Mesothelial cell of epicardium (in vitro differentiated cells): ENCODE data around the gene MAP1LC3B2. TPM values are rescaled to one million over a fixed set of nuclear protein-coding genes. Genes with fewer than 3 reads are reported as not detected.
A peak's percentile ranks its signal among the peaks of the same experiment; 100 is the strongest.
"Not testable (repeated sequence)": the region's sequence is repeated elsewhere in the genome, so short reads cannot be mapped to it uniquely, and the experiment has no call there.

Experiments used
- DNase-seq, 2 experiments: peaks; one replicate each; pipeline ENCODE4 v3.0.0; 2021; ENCODE audit warnings: low spot score in 2 of 2; ENCODE audit not compliant: unreplicated experiment in 2 of 2
- H3K27ac Mint-ChIP-seq: 2 replicates; pipeline ENCODE4 v1.8.0; 2021; ENCODE audit warnings: mixed read lengths
- H3K27me3 Mint-ChIP-seq: 2 replicates; pipeline ENCODE4 v1.8.0; 2021; ENCODE audit warnings: low read depth, mixed read lengths
- H3K36me3 Mint-ChIP-seq: 2 replicates; pipeline ENCODE4 v1.8.0; 2021; ENCODE audit warnings: mixed read lengths
- H3K4me1 Mint-ChIP-seq: 2 replicates; pipeline ENCODE4 v1.8.0; 2021; ENCODE audit warnings: mixed read lengths
- H3K4me3 Mint-ChIP-seq: 2 replicates; pipeline ENCODE4 v1.8.0; 2021; ENCODE audit warnings: mild to moderate bottlenecking, moderate library complexity, mixed read lengths
- H3K9me3 Mint-ChIP-seq: 2 replicates; pipeline ENCODE4 v1.8.0; 2021; ENCODE audit warnings: mixed read lengths
- total RNA-seq: library from RNA; stranded (reverse); gene quantifications from 3 replicates; pipeline ENCODE4 v1.2.1, GENCODE V29; 2021
- TF ChIP-seq, protein P1 (sequence below): fragments of 200-600 bp; sonication (generic); IDR thresholded peaks from one replicate; pipeline ENCODE4 v1.5.0; 2021; ENCODE audit warnings: antibody characterized with exemption; ENCODE audit not compliant: unreplicated experiment

Gene MAP1LC3B2
- total RNA-seq, 1 donor from 2014 or later: 4.5 TPM

GRCh38 chr12:116571089-116571488, 11.9 kb downstream of the MAP1LC3B2 start:
- H3K4me1 Mint-ChIP-seq: no peaks in the 10 kb centered on the region
- no peak for DNase-seq
- H3K27ac Mint-ChIP-seq: no peak overlapping the region
- H3K9me3 Mint-ChIP-seq: peaks cover 7% of the 10 kb centered on the region
- H3K4me3 Mint-ChIP-seq: no peak overlapping the region
- TF ChIP-seq, protein P1, sequence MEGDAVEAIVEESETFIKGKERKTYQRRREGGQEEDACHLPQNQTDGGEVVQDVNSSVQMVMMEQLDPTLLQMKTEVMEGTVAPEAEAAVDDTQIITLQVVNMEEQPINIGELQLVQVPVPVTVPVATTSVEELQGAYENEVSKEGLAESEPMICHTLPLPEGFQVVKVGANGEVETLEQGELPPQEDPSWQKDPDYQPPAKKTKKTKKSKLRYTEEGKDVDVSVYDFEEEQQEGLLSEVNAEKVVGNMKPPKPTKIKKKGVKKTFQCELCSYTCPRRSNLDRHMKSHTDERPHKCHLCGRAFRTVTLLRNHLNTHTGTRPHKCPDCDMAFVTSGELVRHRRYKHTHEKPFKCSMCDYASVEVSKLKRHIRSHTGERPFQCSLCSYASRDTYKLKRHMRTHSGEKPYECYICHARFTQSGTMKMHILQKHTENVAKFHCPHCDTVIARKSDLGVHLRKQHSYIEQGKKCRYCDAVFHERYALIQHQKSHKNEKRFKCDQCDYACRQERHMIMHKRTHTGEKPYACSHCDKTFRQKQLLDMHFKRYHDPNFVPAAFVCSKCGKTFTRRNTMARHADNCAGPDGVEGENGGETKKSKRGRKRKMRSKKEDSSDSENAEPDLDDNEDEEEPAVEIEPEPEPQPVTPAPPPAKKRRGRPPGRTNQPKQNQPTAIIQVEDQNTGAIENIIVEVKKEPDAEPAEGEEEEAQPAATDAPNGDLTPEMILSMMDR: no peak
- H3K36me3 Mint-ChIP-seq: no peaks in the 10 kb centered on the region
- no peaks in the 10 kb centered on the region for H3K27me3 Mint-ChIP-seq

DNA sequence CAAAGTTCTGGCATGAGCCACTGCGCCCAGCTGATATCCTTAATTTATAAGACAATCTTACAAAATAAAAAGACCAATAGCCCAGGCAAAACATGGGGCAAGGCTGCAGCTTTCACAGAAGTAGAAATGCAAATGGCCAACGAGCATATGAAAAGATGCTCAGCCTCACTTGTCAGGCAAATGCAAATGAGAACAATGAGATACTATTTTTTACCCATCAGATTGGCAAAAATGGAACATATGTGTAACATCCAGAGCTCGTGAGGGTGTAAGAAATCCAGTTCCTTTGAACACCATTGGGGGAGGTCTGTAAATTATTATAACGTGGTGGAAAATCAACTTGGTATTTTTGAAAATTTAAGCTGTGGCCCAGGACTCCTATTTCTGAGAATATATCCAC, 14.6 kb downstream of the MAP1LC3B2 start:
- TF ChIP-seq, protein P1: no peak
- H3K36me3 Mint-ChIP-seq: no peaks in the 10 kb centered on the region
- DNase-seq: no peak
- no peak overlapping the region for H3K4me3 Mint-ChIP-seq
- H3K27ac Mint-ChIP-seq: no peak overlapping the region
- no peaks in the 10 kb centered on the region for H3K27me3 Mint-ChIP-seq
- no peaks in the 10 kb centered on the region for H3K4me1 Mint-ChIP-seq
- H3K9me3 Mint-ChIP-seq: peaks cover 7% of the 10 kb centered on the region

- not testable (repeated sequence) for H3K36me3 Mint-ChIP-seq, H3K9me3 Mint-ChIP-seq, H3K27me3 Mint-ChIP-seq, H3K27ac Mint-ChIP-seq, DNase-seq, H3K4me1 Mint-ChIP-seq, H3K4me3 Mint-ChIP-seq
These were observed 16.6 kb downstream of the MAP1LC3B2 start for GRCh38 chr12:116575754-116576153.

DNA sequence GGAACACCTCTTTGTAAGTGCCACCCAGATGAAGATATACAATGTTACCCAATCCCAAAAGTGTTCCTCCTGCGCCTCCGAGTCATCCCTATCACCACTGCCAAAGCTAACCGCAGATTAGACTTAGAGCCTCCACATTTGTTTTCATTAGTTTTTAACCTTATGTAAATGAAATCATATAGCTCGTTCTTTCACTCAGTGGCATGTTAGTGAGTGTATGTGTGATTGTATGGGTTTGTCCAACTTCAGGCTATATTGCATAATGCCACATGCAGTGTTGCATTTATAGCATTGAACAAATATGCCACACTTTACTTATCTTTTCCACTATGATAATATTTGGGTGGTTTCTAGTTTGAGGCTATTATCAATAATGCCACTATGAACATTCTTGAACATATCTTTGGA, 18.0 kb downstream of the MAP1LC3B2 start:
- Mint-ChIP-seq H3K4me1 (no peaks in the 10 kb centered on the region), H3K27ac (no peak overlapping the region), H3K4me3 (no peak overlapping the region), H3K9me3 (no peaks in the 10 kb centered on the region), H3K27me3 (no peaks in the 10 kb centered on the region), H3K36me3 (no peaks in the 10 kb centered on the region)
- no peak for DNase-seq
- TF ChIP-seq, protein P1: no peak

GRCh38 chr12:116578051-116578450, 18.9 kb downstream of the MAP1LC3B2 start:
- H3K36me3 Mint-ChIP-seq: no peaks in the 10 kb centered on the region
- no peaks in the 10 kb centered on the region for H3K9me3 Mint-ChIP-seq
- H3K4me3 Mint-ChIP-seq: no peak overlapping the region
- no peaks in the 10 kb centered on the region for H3K27me3 Mint-ChIP-seq
- no peak for DNase-seq
- H3K4me1 Mint-ChIP-seq: peaks cover 5% of the 10 kb centered on the region
- no peak overlapping the region for H3K27ac Mint-ChIP-seq
- TF ChIP-seq, protein P1: no peak

- Mint-ChIP-seq H3K4me3 (no peak overlapping the region), H3K27me3 (no peaks in the 10 kb centered on the region), H3K4me1 (peaks cover 7% of the 10 kb centered on the region), H3K36me3 (no peaks in the 10 kb centered on the region), H3K27ac (peak overlapping the region; percentile 79), H3K9me3 (peaks cover 6% of the 10 kb centered on the region)
- TF ChIP-seq, protein P1: no peak
- DNase-seq: no peak
These were observed 23.4 kb downstream of the MAP1LC3B2 start for GRCh38 chr12:116582610-116583009.
